ENCODE results near the gene P2RX1.
"Not testable (repeated sequence)": the region's sequence is repeated elsewhere in the genome, so short reads cannot be mapped to it uniquely, and the experiment has no call there.

Gene P2RX1

DNA sequence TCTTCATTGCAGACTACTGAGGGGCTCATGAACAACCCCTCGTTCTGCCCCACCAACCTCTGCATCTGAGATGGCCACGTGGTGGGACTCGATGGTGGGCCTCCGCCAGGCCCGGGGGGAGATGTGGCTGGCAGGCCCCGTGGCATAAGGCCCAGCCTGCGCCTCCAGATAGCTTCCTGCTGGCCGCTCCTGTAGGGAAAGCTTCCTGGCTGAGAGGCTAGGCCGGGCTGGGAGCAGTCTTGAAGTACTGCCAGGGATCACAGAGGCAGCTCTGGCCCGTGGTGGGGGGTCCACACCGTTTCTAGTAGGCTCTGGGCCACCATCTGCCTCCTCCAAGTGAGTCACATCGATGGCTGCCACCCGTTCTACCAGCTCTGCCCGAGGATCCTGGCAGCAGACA lies 31.0 kb downstream of the P2RX1 start:
- no peak for DNase-seq

GRCh38 chr17:3884188-3884587 lies 32.1 kb downstream of the P2RX1 start:
- DNase-seq = no peak

GRCh38 chr17:3882276-3882675 lies 34.0 kb downstream of the P2RX1 start:
- DNase-seq = no peak

DNA sequence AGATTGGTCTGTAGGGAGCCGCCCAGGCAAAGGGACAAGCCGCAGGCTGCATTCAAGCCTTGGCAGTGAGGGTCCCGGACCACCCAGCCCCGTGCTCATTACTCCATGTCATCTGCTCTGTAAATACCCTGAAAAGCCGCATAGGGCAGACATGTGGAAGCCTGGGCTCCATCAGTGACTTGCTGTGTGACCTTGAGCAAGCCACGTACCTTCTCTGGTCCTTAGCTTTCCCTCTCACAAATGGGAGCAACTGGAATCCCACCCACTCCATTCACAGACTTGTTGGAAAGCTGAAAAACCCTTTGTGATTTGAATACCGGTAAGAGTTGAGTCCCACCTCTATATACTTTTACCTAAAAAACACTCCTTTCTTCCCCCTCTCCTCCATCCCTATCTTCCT lies 35.3 kb downstream of the P2RX1 start:
- DNase-seq = no peak

GRCh38 chr17:3879591-3880417 lies 36.5 kb downstream of the P2RX1 start:
- DNase-seq = no peak

GRCh38 chr17:3879186-3879585 lies 37.1 kb downstream of the P2RX1 start:
- DNase-seq = peak; percentile 77

- DNase-seq = no peak
These were observed 39.0 kb downstream of the P2RX1 start for GRCh38 chr17:3877220-3877619.

DNA sequence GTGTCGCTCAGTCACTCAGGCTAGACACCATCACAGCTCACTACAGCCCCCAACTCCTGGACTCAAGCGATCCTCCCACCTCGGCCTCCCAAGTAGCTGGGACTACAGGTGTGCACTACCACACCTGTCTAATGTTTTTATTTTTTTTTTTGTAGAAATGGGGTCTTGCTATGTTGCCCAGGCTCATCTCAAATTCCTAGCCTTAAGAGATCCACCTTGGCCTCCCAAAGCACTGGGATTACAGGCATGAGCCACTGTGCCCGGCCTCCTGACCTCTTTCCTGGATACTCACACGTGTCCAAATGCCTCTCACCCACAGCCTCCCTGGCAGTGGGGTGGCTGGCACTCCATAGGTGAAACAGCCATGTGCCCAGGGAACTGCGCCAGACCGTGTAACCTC lies 40.9 kb downstream of the P2RX1 start:
- DNase-seq = no peak

- DNase-seq = no peak
These were observed 42.4 kb downstream of the P2RX1 start for GRCh38 chr17:3873862-3874261.

- no peak for DNase-seq
These were observed 45.4 kb downstream of the P2RX1 start for GRCh38 chr17:3870871-3871306.

- DNase-seq = no peak
These were observed 48.7 kb downstream of the P2RX1 start for GRCh38 chr17:3867606-3868005.

- DNase-seq = no peak
These were observed 49.2 kb downstream of the P2RX1 start for GRCh38 chr17:3867106-3867505.

GRCh38 chr17:3866276-3866675 lies 50.0 kb downstream of the P2RX1 start:
- DNase-seq = no peak

- DNase-seq = no peak
These were observed 51.1 kb downstream of the P2RX1 start for GRCh38 chr17:3865176-3865575.

- DNase-seq = no peak
These were observed 51.7 kb downstream of the P2RX1 start for GRCh38 chr17:3864534-3864933.

- DNase-seq = no peak
These were observed 54.2 kb downstream of the P2RX1 start for GRCh38 chr17:3861761-3862681.

GRCh38 chr17:3860939-3861700 lies 55.1 kb downstream of the P2RX1 start:
- DNase-seq = no peak

DNA sequence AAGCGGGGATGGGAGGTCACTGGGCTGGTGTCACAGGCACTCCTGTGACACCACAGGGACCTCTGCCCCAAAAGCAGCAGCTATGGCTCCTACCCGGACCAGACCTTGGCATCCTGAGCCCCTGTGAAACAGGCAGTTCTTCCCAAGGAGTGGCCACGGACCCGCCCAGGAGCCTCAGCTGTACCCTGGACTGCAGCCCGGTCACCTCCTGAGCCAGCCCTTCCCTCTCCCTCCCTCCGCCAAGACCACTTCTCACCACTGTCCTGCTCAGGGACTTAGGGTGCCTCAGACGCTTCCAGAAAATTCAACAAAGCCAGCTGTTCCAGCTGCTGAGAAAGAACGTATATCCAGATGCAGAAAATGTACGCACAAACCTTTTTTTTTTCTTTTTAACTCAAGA lies 56.3 kb downstream of the P2RX1 start:
- DNase-seq = no peak

GRCh38 chr17:3857261-3858105 lies 58.8 kb downstream of the P2RX1 start:
- no peak for DNase-seq

DNA sequence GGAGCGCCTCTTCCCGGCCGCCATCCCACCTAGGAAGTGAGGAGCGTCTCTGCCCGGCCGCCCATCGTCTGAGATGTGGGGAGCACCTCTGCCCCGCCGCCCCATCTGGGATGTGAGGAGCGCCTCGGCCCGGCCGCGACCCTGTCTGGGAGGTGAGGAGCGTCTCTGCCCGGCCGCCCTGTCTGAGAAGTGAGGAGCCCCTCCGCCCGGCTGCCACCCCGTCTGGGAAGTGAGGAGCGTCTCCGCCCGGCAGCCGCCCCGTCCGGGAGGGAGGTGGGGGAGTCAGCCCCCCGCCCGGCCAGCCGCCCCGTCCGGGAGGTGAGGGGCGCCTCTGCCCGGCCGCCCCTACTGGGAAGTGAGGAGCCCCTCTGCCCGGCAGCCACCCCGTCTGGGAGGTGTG lies 62.1 kb downstream of the P2RX1 start:
- not testable (repeated sequence) for DNase-seq

DNA sequence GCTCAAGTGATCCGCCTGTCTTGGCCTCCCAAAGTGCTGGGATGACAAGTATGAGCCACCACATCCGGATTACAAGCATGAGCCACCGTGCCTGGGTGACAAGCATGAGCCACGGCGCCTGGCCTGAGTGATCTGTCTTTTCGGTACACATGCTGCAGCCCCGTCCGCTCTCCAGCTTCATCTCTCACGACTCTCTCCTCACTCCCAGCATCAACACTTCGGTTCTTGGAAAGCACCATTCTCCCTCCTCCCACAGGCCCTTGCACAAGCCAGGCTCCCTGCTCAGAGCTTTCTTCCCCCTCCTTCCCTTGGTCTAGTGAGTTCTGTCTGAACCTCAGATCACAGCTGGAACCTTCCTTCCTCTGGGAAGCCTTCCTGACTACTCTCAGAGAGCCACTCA lies 63.7 kb downstream of the P2RX1 start:
- DNase-seq = no peak

DNA sequence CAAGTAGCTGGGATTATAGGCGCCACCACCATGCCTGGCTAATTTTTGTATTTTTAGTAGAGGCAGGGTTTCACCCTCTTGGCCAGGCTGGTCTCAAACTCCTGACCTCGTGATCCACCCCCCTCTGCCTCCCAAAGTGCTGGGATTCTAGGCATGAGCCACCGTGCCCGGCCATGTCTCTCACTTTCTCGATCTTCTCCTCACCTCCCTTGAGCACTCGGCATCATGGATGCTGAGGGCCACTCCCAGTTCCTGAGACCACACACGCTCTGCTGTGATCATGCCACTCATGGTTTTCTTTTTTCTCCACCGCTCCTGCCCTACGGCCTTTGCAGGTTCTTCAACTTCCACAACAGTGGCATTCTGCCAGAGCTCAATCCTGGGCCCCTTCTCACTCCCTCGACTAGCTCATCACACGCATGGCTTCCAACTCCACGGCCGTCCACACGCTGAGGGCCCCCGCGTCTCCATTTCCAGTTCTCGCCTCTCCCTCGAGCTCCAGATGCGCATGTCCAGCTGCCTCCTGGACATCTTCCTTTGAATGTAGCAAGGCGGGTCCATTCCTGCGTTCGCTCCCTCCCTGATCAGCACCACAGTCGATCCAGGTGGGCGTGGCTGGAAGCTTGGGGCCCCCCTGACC lies 64.7 kb downstream of the P2RX1 start:
- no peak for DNase-seq
